ENCODE results near the gene ERCC6L2. TPM values are rescaled to one million over a fixed set of nuclear protein-coding genes. Genes with fewer than 3 reads are reported as not detected.

The ERCC6L2 gene
- total RNA-seq, 1 experiment from 2014 or later = 39.2 TPM

DNA sequence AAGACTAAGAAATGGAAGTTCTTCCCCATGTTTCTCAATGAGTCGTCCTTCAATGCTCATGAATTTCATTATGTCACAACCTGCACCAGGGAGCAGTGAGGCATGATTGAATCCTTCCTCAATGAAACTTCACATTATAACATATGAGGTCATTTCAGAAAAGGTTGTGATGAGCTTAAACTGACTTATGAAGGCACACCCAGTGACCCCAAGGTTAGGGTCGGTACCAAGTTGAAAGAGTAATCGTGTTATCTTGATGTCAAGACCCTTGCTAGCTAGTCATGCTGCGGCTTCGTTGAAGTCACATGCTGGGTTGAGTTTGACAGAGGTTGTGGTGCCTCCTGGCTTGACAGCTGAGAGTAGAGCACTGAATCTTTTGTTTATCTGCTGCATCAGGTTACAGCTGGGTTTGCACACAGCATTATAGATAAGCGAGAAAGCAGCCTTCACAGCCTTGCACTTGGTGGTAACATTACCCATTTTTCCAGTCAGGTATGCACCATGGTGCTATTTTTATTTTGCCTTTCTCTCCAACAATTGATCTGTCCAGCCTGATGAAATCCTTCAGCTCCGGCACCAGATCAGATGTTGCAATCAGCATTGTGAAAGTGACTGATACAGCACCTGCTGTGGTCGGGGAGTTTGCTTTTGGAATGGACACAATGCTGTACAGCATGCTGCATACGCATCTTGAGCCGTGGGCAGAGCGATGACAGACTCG, 133.2 kb downstream of the ERCC6L2 start:
- no peaks in the 10 kb centered on the region for H4K20me1 ChIP-seq (ENCODE audit: insufficient read depth)
- H3K9ac ChIP-seq (ENCODE audit: low read length) = no peak overlapping the region
- no peak overlapping the region for H3K27ac ChIP-seq (ENCODE audit: low read depth, low read length)
- no peak overlapping the region for H2AFZ ChIP-seq (ENCODE audit: low read depth, low read length, poor library complexity, severe bottlenecking)
- POLR2A ChIA-PET = no interaction called here
- H3K9me3 ChIP-seq (ENCODE audit: control insufficient read depth in 1 of 2, insufficient read depth in 1 of 2, low read depth in 1 of 2, low read length in 2 of 2) = no peaks in the 10 kb centered on the region
- H3K4me2 ChIP-seq (ENCODE audit: low read length) = no peak overlapping the region
- ATAC-seq (no peak), DNase-seq (ENCODE audit: low read depth, low spot score) (no peak)
- no peak overlapping the region for H3K4me3 ChIP-seq (replicated peaks in 1 of 2; ENCODE audit: low read depth in 1 of 2, low read length in 2 of 2)
- no peaks in the 10 kb centered on the region for H3K4me1 ChIP-seq (ENCODE audit: control insufficient read depth in 1 of 2, insufficient read depth in 2 of 2, low read length in 2 of 2)
- no peak for TF ChIP-seq ZNF274 (IDR thresholded peaks at IDR 0.05; ENCODE audit: low read depth, low read length)
- TF ChIP-seq CBX3 (IDR thresholded peaks at IDR 0.05; ENCODE audit: low read depth) = no peak
- no peak for TF ChIP-seq JUND (IDR thresholded peaks at IDR 0.05)
- TF ChIP-seq, protein P1, sequence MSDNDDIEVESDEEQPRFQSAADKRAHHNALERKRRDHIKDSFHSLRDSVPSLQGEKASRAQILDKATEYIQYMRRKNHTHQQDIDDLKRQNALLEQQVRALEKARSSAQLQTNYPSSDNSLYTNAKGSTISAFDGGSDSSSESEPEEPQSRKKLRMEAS (IDR thresholded peaks at IDR 0.05) = no peak
- no peak for TF ChIP-seq YY1 (IDR thresholded peaks at IDR 0.05; ENCODE audit: extremely low read depth, insufficient replicate concordance, low read depth, low read length)
- TF ChIP-seq, protein P2, sequence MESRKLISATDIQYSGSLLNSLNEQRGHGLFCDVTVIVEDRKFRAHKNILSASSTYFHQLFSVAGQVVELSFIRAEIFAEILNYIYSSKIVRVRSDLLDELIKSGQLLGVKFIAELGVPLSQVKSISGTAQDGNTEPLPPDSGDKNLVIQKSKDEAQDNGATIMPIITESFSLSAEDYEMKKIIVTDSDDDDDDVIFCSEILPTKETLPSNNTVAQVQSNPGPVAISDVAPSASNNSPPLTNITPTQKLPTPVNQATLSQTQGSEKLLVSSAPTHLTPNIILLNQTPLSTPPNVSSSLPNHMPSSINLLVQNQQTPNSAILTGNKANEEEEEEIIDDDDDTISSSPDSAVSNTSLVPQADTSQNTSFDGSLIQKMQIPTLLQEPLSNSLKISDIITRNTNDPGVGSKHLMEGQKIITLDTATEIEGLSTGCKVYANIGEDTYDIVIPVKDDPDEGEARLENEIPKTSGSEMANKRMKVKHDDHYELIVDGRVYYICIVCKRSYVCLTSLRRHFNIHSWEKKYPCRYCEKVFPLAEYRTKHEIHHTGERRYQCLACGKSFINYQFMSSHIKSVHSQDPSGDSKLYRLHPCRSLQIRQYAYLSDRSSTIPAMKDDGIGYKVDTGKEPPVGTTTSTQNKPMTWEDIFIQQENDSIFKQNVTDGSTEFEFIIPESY (IDR thresholded peaks at IDR 0.05; ENCODE audit: extremely low read depth, insufficient replicate concordance, low read length) = no peak
- TF ChIP-seq EZH2 (IDR thresholded peaks at IDR 0.05) = no peak
- no peak for TF ChIP-seq SIN3A (IDR thresholded peaks at IDR 0.05; ENCODE audit: low read depth)
- no peak for TF ChIP-seq RAD21 (IDR thresholded peaks at IDR 0.05; ENCODE audit: low read depth)
- TF ChIP-seq, protein P3, sequence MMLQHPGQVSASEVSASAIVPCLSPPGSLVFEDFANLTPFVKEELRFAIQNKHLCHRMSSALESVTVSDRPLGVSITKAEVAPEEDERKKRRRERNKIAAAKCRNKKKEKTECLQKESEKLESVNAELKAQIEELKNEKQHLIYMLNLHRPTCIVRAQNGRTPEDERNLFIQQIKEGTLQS (IDR thresholded peaks at IDR 0.05) = no peak
- TF ChIP-seq POLR2A (IDR thresholded peaks at IDR 0.05; ENCODE audit: borderline replicate concordance, extremely low read depth, insufficient read depth, insufficient read length) = no peak
- no peak for TF ChIP-seq FOSL1 (IDR thresholded peaks at IDR 0.05; ENCODE audit: low read depth)
- TF ChIP-seq ELF1 (IDR thresholded peaks at IDR 0.05; ENCODE audit: borderline replicate concordance, low read depth) = no peak
- intact Hi-C loops (cut with micrococcal nuclease) = no loop called here
- peaks cover 0 to 4% of the 10 kb centered on the region in 2 experiments; a peak in 2 of 4 replicates for H3K36me3 ChIP-seq (ENCODE audit: control insufficient read depth in 1 of 2, insufficient read depth in 2 of 2, low read length in 2 of 2)
- RAD21 ChIA-PET (ENCODE audit: low non-redundant PET in 1 of 2, low total read pairs in 2 of 2, uncharacterized antibody in 2 of 2, unreplicated experiment in 2 of 2) = no interaction called here
- no TSS peak for BruUV-seq (replicated peaks)
- H3K79me2 ChIP-seq (ENCODE audit: insufficient read depth, low read length) = no peaks in the 10 kb centered on the region
- no peaks in the 10 kb centered on the region for H3K27me3 ChIP-seq (ENCODE audit: insufficient read depth, low read length)
- CTCF ChIA-PET = no interaction called here
- no peaks in the 10 kb centered on the region for H3K9me2 ChIP-seq (ENCODE audit: insufficient read depth)
